ENCODE results near the gene HMG20B.

The HMG20B gene

DNA sequence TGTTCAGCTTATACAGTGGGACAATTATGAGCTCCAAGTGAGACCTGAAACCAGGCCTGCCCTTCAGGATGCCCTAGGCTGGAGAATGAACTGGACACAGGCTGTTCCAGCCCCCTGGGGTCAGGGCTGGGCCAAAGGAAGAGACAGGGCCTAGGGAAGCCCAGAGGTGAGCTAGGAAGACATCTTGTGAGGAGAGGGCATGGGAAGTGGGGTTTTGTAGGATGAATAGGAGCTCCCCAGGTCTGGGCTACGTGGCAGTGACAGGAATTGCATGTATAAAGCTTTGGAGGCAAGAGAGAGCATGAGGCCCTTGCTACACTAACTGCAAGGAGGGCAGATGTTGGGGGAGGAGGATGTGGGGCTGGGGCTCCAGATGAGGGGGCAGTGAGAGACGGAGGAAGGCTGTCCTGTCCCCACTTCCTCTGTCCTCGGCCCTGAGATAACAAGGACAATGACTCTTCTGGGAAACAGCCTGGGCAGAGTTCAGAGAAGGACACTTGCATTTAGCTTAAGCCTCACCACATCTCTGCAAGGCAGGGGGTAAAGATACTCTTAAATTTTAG is 35.4 kb downstream of the HMG20B start:
- peak in 1 of 4 experiments; percentile 13 for DNase-seq

DNA sequence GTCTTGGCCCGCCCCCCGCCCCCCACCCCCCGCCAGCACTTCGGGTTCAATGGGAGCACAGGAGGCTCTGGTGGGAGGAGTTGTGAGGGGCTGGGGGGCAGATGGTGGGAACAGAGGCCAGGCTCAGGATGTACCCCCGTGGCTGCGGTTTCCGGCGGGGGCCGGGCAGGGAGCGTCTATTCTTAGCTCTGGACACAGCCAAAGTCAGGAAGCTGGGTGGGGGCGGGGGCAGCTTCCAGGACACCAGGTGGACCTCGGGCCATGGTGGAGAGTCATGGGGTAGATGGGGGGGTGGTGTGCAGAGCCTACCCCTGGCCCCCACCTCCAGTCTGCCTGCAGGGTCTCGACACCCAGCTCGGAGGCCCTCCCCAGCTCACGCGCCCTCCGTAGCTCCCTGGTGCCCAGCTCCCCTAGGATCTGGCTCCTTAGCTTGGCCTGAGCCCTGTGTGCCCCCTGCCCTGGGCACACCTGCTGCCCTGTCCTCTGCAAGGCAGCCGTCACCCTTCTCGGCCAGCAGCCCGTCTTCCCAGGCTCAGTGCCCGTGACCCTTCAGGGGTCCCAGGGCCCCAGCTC is 36.1 kb downstream of the HMG20B start:
- DNase-seq = peak in 2 of 4 experiments; percentile 29 to 40

DNA sequence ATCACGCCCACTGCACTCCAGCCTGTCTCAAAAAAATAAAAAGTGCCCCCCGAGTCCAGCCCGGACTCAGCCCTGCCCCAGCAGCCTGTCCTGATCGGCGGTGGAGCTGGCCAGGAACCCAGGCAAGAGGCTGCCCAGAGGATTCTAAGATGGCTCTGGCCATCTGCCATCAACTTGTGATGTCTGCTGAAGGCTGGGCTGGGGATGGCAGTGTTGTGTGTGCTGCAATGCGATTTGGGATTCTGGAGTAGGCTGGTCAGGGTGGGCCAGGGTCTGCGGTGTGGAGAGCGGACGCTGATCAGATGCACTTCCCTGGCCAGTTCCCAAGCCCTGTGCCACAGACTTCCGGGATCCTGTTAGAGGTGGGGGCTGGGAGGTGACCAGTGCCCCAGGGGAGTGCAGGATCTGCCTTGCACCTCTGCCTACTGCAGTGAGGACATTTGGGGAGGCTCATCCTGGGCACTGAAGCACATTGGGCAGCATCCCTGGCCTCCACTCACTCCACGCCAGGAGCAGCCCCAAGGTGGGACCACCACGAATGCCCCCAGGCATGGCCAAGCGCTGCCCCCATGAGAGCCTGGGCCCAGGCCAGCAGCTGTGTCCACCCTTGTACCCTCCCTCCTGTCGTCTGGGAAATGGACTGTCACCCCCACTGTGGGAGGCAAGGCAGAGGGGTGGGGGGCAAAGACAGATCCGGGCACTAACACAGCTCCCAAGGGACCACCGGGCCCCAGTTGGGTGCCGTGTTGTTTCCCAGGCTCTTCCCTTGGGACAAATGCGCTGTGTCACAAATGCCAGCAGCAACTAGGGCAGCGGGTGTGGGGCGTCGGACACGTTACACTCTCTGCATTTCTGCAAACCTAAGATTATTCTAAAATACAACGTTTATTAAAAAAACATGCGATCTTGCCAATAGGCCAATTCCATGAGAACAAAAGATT is 37.3 kb downstream of the HMG20B start:
- no peak for DNase-seq

DNA sequence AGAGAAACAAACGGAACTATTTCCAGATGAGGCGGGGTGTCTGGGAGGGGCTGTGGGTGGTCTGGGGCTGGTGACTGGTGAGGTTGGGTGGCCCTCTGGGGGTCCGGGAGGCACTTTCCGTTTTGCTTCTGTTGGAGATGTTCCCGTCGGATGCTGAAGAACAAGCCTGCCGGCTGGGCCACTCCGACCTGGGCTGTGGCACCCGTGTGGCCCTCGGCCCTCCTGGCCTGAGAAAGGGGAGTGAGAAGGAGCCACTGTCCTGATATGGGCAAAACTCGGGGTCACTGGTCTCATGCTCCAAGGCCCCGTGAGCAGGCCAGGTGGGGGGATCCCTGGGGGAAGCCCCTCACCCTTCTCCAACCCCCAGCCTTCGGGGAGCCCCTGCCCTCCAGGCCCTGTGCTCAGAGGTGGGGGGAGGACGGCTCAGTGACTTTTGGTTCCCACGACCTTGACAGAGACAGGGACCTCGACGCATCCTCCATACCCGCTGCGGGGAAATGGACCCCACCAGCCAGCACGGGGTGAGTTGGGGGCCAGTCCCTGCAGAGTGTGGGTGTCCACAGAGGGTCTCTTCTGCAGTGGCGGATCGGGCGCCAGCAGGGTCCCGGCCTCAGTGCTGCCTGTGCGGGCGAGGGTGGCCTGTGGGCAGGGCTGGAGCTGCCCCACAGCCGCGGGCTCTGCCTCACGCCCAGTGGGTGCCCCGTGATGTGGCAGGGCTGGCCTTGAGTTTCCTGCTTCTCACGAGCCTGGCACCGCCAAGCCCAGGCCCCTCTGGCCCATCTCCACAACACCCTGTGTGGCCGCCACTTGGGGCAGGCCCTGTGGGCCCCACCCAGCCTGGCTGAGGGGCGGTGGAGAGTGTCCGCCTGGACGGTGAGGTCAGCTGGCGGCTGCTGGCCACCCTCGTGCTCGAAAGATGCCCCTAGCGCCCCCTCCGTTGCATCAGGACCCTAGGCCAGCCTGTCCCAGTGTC is 38.3 kb downstream of the HMG20B start:
- no peak for DNase-seq

DNA sequence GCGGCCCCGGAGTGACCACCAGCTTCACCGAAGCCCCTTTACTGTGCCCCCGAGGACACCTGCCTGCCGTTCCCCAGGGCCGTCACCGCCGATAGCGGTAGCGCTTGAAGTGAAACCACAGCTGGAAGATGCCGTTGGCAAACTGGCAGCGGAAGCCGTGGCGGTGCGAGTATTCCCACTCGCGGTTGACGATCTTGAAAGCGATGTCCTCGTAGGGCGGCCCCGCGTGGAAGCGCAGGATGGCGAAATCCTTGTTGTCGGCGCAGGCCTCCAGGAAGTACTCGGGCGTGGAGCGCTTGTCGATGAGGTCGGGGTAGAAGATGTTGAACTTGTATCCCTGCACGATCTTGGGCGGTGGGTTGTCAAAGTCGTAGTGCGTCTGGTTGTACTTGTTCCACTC is 39.1 kb downstream of the HMG20B start:
- DNase-seq = no peak

DNA sequence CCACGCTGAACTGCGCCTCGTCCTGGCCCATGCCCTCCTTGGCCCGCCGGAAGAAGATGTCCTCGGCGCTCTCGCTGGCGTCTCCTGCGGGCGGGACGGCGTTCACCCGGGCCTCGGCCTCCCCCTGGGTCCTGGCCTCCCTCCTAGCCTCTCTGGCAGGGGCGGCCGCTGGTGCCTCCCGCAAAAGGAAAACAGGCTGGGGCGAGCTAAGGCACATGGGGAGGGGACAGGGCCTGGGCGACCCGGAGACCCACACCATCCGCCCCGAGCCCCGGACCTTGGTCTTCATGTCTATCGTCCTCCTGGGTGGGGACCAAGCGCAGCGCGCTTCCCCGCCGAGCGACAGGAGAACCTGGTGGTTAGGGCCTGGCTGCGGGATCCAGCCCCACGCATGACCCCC is 39.6 kb downstream of the HMG20B start:
- DNase-seq = no peak

DNA sequence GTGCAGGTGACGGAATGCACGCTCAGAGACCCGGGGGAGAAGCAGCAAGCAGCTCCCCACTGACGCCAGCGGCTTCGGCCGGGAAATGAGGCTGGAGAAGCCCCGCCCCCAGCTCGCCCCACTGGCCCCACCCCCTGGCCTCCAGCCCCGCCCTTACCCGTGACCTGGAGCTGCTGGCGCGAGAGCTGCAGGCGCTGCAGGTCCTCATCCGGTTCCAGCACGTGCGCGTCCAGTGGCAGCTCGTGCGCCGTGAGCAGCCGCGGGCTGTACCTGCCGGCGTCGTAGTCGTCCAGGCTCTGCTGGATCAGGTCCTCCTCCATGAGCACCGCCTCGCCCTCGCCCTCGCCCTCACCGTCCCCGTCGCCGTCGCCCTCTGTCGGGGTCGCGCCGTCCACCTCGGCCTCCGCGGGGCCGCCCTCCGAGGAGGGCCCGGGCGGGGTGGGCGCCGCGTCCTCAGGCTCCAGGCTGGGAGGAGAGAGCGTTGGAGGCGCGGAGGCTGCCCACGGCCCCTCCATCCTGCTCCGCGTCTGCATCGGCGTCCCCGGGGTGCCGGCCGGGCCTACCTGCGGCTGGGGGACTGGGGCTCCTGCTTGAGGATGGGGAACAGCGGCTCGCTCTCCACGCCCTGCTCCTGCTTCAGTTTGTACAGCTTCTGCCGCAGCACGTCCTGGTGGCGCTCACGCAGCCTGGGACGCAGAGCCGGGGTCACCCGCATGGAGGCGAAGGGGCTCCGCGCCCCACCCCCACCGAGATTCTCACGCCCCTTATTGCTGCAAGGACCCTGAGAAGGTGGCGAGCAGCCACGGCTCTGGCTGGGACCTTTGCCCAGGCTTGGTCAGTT is 40.4 kb downstream of the HMG20B start:
- no peak for DNase-seq

DNA sequence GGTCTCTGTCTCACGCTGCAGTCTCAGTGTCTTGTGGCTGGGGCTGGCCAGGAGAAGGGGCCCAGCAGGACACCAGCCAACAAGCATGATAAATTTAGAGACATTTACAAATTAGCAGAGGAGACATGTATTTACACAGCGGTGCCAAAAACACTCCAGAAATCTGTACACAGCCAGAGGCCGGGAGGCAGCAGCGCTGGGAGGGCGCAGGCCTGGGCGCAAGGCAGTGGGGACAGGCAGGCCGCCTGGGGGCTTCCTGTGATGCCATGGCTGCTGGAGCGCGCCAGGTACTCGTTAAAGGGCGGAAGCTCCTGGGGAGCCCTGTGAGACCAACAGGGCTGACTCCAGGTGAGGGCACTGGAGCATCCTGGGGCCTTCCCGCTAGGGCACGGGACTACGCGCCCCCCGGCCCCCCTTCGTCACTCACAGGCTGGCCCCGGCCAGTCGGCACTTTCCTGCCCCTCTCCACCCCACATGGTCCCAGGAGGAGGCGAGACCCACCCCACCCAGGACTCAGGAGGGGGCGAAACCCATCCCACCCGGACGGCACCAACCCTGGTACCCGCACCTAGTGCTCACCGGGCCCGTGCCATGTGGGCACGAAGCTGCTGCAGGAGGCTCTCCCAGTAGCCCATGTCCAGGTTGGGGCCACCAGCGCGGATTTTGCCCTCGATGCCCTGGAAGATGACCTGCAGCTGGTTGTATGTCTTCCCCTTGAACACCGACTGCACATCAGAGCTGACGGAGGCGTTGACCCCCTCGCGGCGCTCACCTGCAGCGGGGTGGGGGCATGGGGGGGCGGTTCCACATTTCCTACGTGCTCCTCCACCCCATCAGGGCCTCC is 41.3 kb downstream of the HMG20B start:
- no peak for DNase-seq

DNA sequence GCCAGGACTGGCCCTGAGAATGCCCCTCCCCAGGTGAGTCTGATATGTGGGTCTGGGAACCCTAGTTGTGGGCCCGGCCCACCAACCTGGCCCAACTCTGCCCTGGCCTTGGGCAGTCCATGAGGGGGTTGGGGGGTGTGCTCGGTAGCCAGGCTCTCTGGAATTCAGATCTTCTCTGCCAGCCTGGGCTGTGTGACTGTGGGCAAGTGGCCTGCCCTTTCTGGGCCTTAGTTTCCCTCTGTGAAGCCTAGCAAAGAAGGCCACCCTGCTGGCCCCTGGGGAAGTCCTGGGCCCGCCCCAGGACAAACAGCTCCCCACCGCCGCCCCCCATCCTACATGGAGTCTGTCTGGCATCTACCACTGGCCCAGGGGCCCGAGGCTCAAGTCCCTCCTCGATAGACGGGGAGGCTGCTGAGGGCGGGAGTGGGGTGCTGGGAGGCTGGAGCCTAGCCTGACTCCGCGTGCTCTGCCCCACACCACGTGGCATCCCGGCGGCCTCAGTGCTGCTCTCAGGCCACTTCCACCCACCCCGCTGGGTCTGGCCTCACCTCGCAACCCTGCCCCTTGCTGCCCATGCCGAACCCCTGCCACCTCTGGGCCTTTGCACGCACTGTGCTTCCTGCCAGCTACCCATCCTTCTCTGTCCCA is 42.2 kb downstream of the HMG20B start:
- DNase-seq = no peak

DNA sequence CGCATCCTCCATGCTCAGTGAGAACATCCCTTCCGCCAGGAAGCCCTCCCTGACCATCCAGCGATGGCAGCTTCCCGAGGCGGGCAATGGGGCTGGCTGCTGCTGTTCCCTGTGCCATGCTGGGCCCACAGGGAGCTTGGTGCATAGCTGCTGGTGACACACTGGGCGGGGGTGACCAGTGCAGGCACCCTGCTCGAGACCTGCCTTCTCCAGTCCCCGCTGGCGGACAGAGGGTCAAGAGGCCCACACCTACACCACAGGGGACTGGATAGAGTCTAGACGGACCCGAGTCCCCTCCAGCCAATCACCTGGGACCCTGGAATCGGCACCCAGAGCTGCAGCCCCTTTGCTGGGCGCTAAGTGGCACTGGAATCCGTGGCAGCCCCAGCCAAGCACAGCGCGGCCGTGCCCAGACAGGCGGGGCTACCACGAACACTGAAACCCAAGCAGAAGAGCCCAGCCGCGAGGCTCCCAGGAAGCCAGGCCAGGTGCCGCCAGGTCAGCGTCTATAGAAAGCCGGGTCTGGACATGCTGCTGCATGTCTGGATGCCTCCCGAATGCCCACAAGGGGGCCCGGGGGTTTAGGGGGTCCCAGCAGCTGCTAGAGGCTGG is 42.9 kb downstream of the HMG20B start:
- no peak for DNase-seq

DNA sequence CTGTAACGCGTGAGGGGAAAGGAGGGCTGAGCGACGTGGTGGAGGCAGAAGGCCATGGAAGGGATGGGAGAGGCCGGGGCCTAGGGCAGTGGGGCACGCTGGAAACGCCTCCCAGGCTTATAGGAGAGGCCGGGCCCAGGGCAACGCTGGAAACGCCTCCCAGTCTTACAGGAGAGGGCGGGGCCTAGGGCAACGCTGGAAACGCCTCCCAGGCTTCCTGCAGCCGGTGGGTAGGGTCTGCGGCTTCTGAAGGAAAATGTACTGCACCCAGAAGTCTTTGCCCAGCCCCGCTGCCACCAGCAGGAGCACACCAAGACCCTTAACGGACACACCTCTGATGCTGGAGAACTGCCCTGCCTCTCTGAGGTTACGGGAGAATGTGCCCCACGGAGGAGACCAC is 44.7 kb downstream of the HMG20B start:
- peak in 2 of 4 experiments; percentile 33 to 42 for DNase-seq

DNA sequence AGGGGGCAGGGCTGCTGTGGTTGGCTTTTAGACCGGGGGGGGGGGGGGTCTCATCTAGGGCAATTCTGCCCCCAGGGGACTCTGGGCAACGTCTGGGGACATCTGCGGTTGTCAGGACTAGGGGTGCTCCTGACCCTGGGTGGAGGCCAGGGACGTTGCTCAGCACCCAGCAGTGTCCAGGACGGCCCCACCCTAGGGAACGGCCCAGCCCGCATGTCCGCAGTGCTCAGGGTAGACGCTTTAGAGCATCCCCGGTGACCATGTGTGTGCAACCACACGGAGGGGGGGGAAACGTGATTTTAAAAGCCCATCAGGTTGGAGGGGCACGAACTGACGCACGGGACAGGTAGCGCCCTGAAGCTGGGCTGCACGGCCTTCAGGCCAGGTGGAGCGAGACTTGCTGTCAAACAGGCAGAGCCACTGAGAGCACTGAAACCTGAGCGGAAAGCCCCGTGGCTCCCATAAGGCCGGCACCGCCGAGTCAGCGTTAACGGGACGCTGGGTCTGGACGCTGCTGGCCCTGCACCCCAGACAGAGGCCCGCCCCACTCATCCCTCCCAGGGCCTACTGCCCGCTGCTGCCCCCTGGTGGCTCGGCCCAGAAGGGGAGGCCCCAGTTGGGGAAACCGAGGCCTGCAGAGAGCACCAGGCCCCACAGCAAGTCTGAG is 45.5 kb downstream of the HMG20B start:
- peak; percentile 73 to 86 (median 74) for DNase-seq

DNA sequence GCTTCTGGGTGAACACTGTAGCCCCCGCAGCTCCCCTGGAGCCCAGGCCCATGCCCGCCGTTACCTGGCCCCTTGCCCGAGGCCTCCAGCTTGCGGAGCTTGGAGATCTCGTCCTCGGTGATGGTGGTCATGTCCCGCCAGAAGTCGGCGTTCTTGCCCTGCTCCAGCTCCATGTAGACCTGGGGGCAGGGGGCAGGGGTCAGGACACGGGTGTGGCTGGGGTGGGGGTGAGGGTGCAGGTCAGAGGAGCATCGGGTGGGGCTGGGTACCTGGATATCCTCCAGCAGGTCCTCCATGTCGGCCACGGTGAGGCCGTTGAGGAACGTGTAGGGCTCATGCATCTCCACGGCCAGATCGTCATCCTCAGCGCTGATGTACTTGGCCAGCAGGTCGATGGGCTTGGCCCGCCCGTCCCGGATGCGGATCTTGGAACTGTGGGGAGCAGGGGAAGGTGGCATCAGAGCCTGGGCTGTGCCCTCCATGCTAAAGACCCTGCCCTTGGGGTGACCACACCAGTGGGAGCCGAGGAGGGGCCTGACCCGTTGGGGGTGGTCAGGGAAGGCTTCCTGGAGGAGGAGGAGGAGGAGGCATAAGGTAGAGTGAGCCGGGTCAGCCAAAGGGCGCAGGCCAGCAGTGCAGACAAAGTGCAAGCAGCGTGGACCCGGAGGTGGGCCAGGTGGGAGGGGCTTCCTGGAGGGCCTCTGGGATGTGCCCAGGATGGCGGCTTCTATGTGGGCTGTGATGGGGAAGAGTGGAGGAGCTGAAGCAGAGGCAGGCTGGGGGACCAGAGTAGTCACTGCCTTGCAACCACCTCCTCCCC is 46.3 kb downstream of the HMG20B start:
- DNase-seq = no peak

DNA sequence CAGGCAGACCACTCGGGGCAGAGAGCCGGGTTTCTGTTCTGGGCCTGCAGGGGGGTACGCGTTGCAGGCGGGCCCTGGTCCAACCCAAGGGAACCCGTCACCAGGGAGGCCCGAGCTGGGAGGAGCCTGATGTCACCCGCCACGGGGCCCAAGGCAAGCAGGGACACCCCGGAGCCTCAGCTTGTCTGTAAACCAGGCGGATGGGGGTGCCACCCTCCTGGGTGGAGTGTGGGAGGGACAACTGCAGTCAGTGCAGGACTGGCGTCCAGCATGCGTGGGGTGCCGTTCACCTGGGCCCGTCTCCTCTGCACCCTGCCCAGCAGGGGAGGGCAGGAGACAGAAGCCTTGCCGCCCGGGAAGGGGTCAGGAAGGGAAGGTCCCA is 46.9 kb downstream of the HMG20B start:
- no peak for DNase-seq

DNA sequence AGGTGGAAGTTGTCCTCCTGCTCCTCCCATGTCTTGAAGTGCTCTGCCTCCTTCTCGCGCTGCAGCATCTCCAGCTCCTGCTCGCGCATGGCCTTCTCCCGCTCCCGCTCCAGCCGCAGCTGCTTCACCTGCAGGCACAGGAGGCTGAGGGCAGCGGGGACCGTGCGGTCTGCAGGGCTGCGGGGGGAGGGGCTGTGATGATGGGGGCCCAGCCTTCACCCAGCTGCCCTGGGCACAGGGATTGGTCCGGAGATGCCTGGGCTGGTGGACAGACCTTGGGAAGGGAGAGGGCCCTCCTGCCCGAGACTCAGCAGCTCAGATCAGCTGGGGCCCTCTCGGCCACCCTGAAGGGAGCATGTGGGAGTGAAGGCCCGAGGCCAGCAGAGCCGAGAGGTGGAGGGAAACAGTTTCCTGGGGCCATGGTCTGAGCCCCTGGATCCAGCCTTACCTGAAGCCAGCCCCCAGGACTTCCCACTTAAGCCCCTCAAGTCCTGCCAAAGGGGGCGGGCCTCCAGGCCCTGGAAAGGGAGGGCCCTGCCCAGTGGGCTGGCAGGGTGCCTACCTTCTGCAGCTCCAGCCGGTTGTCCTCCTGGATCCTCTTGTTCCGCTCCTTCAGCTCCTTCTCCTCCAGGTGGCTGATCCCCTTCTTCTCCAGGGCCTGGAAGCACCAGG is 47.5 kb downstream of the HMG20B start:
- no peak for DNase-seq

DNA sequence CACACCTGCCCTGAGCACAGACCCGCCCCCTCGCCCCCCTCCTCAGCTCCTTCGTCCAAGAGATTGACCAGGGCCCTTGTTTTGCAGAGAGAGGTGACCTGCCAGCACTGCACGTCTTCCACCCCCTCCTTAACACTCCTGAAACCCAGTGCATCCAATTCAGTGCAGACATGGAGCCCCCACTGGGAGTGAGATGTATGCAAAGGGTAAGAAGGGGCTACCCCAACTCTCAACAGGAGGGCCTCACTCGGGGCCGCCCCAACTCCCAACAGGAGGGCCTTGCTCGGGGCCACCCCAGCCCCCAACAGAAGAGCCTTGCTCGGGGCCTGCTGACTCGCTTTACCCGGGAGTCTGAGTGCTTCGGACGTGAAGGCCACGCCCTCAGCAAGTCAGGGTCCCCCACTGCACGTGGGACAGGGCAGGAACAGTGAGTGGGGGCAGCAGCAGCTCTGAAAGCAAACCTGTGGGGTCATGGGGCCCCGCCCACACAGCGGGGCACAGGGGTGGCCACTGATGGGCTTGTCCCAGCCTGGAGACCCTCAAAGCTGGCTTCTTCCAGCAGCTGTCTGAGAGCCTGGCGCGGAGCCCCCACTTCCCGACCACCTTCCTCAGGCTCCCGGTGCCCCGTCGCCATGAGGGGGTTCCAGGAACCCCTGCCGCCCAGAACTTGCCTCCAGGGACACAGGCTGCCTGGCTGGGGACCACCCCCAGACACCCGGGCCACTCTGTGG is 48.2 kb downstream of the HMG20B start:
- DNase-seq = no peak

DNA sequence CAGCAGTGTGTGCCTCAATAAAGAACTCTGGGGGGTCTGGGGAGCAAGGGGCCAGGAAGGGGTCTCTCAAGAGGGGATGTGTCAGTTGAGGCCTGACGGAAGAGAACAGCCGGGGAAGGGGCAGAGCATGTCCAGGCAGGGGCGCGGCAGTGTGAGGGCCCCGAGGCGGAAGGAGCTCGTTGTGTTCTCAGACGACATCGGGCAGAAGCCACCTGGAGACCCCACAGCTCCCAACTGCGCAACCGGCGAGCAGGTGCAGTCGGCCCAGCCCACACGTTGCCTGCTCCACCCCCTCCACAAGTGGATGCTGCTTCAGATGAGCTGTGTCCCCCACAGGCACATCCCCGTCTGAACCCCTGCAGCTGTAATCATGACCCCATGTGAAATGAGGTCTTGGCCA is 48.9 kb downstream of the HMG20B start:
- DNase-seq = no peak
